Loucy (cell line): Measurements from ENCODE around the gene CNIH3.

Source experiments
- EZH2phosphoT487 ChIP-seq: fragments of 200-600 bp; IDR thresholded peaks from 2 replicates; pipeline ENCODE4 v1.6.1; 2018; ENCODE audit warnings: antibody characterized with exemption, mild to moderate bottlenecking, moderate library complexity, borderline replicate concordance
- TF ChIP-seq, protein P1 (sequence below): fragments of 200-600 bp; sonication (generic); conservative IDR thresholded peaks from 2 replicates; pipeline ENCODE4 v1.5.1; 2014; ENCODE audit warnings: mild to moderate bottlenecking, antibody characterized with exemption, low read length

DNA sequence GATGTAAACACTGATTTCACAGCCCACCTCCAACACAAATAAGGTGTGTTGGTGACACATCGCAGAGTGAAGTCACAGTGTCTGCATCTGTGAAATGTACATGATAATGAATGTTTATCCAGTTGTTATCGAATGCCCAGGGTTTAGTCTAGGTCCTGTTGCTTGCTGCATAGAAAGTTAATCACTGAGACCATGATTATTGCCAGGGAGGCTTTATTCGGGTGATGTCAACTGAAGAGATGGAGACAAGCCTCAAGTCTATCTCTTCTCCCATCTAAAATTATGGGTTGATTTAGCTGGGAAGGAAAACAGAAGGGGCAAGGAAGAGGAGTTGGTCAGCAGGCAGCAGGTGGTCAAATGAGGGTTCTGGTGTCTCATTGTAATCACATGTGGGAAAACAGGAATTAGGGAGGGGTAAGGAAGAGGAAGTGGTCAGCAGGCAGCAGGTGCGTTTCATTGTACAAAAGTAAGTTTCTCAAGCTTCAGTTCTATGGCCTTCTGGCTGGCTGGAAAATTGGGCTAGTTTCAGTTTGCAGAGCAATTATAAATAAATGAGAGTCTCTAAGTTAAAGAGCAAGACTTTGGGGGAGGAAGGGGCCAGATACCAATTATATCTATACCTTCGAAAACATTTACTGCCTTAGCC, 167.0 kb downstream of the CNIH3 start:
- TF ChIP-seq, protein P1, sequence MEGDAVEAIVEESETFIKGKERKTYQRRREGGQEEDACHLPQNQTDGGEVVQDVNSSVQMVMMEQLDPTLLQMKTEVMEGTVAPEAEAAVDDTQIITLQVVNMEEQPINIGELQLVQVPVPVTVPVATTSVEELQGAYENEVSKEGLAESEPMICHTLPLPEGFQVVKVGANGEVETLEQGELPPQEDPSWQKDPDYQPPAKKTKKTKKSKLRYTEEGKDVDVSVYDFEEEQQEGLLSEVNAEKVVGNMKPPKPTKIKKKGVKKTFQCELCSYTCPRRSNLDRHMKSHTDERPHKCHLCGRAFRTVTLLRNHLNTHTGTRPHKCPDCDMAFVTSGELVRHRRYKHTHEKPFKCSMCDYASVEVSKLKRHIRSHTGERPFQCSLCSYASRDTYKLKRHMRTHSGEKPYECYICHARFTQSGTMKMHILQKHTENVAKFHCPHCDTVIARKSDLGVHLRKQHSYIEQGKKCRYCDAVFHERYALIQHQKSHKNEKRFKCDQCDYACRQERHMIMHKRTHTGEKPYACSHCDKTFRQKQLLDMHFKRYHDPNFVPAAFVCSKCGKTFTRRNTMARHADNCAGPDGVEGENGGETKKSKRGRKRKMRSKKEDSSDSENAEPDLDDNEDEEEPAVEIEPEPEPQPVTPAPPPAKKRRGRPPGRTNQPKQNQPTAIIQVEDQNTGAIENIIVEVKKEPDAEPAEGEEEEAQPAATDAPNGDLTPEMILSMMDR = no peak
- no peak for TF ChIP-seq EZH2phosphoT487
